ENCODE data around the gene PHACTR1.
"Not testable (repeated sequence)": the region's sequence is repeated elsewhere in the genome, so short reads cannot be mapped to it uniquely, and the experiment has no call there.

The PHACTR1 gene

GRCh38 chr6:13216236-13217014, 499.9 kb downstream of the PHACTR1 start:
- no peak for DNase-seq

GRCh38 chr6:13217206-13217905, 500.8 kb downstream of the PHACTR1 start:
- no peak for DNase-seq

- no peak for DNase-seq
Observed at GRCh38 chr6:13220266-13220665, 503.7 kb downstream of the PHACTR1 start.

- DNase-seq: no peak
Observed at GRCh38 chr6:13222048-13222447, 505.5 kb downstream of the PHACTR1 start.

GRCh38 chr6:13226071-13226470, 509.5 kb downstream of the PHACTR1 start:
- no peak for DNase-seq

GRCh38 chr6:13228264-13229204, 512.0 kb downstream of the PHACTR1 start:
- no peak for DNase-seq

- DNase-seq: peak; percentile 12
Observed at GRCh38 chr6:13229205-13230085, 512.9 kb downstream of the PHACTR1 start.

- no peak for DNase-seq
Observed at GRCh38 chr6:13233106-13233505, 516.5 kb downstream of the PHACTR1 start.

- no peak for DNase-seq
Observed at GRCh38 chr6:13234130-13234529, 517.6 kb downstream of the PHACTR1 start.

GRCh38 chr6:13235339-13235738, 518.8 kb downstream of the PHACTR1 start:
- no peak for DNase-seq

- DNase-seq: no peak
Observed at GRCh38 chr6:13237318-13237717, 520.8 kb downstream of the PHACTR1 start.

- DNase-seq: no peak
Observed at GRCh38 chr6:13238017-13238416, 521.5 kb downstream of the PHACTR1 start.

GRCh38 chr6:13238640-13239216, 522.2 kb downstream of the PHACTR1 start:
- no peak for DNase-seq

GRCh38 chr6:13239530-13240455, 523.2 kb downstream of the PHACTR1 start:
- DNase-seq: no peak

GRCh38 chr6:13241364-13241763, 524.8 kb downstream of the PHACTR1 start:
- DNase-seq: no peak

GRCh38 chr6:13242178-13242577, 525.6 kb downstream of the PHACTR1 start:
- no peak for DNase-seq

- no peak for DNase-seq
Observed at GRCh38 chr6:13242590-13242989, 526.0 kb downstream of the PHACTR1 start.

GRCh38 chr6:13243033-13243432, 526.5 kb downstream of the PHACTR1 start:
- DNase-seq: no peak

- not testable (repeated sequence) for DNase-seq
Observed at GRCh38 chr6:13243745-13244144, 527.2 kb downstream of the PHACTR1 start.

- no peak for DNase-seq
Observed at GRCh38 chr6:13247627-13248026, 531.1 kb downstream of the PHACTR1 start.

GRCh38 chr6:13248053-13248452, 531.5 kb downstream of the PHACTR1 start:
- no peak for DNase-seq

All from activated gamma-delta T cell treated with Interleukin-2 at 50 U/mL for 16 hours (primary cell).